SK-N-MC (cell line): Measurements from ENCODE around the gene CEP63.
"Not testable (repeated sequence)": the region's sequence is repeated elsewhere in the genome, so short reads cannot be mapped to it uniquely, and the experiment has no call there.

ENCODE experiments used
- EZH2 ChIP-seq: fragments of 200-600 bp; sonication (generic); IDR thresholded peaks from one replicate; pipeline ENCODE4 v1.6.1; 2017; ENCODE audit warnings: antibody characterized with exemption
- POLR2AphosphoS5 ChIP-seq: IDR thresholded peaks from 2 replicates; pipeline ENCODE4 v1.6.1; 2012; ENCODE audit warnings: mild to moderate bottlenecking, low read depth, low read length, borderline replicate concordance

GRCh38 chr3:134544783-134545182, 58.9 kb downstream of the CEP63 start:
- not testable (repeated sequence) for TF ChIP-seq POLR2AphosphoS5, EZH2
